Ascending aorta (tissue), 2 donors: ENCODE results near the gene ENTPD8. TPM values are rescaled to one million over a fixed set of nuclear protein-coding genes. Genes with fewer than 3 reads are reported as not detected.

Experiments
- DNase-seq, 2 donors: peaks; one replicate each; pipeline ENCODE4 v3.0.0-alpha.2; 2019; ENCODE audit warnings: low spot score in 2 of 2
- H3K27ac ChIP-seq, 2 donors: fragments of 200-600 bp; sonication (generic); one replicate each; pipeline ENCODE4 v1.5.1; 2016 to 2017; ENCODE audit warnings: mild to moderate bottlenecking in 1 of 2
- H3K27me3 ChIP-seq: fragments of 200-600 bp; sonication (generic); one replicate; pipeline ENCODE4 v1.5.1; 2017
- H3K36me3 ChIP-seq, 2 donors: fragments of 200-600 bp; sonication (generic); one replicate each; pipeline ENCODE4 v1.5.1; 2016
- H3K4me1 ChIP-seq, 2 donors: fragments of 200-600 bp; sonication (generic); one replicate each; pipeline ENCODE4 v1.5.1; 2016 to 2017; ENCODE audit warnings: mild to moderate bottlenecking in 1 of 2
- H3K4me3 ChIP-seq, 2 donors: fragments of 200-600 bp; sonication (generic); one replicate each; pipeline ENCODE4 v1.5.1; 2016 to 2017; ENCODE audit warnings: mild to moderate bottlenecking in 1 of 2
- H3K9me3 ChIP-seq, 2 donors: fragments of 200-600 bp; sonication (generic); one replicate each; pipeline ENCODE4 v1.5.1; 2016
- CTCF ChIP-seq, 3 experiments: fragments of 200-600 bp in 2 of 3; fragments of 450-650 bp in 1 of 3; sonication (generic) in 2 of 3; IDR thresholded peaks; one replicate each; pipeline ENCODE4 v1.5.1; 2016 to 2019; ENCODE audit warnings: antibody characterized with exemption in 3 of 3, mild to moderate bottlenecking in 1 of 3, moderate library complexity in 1 of 3
- intact Hi-C: fragments of 100-400 bp; cut with DNase I; formaldehyde crosslinking; loops from one replicate; pipeline ENCODE4 v1.15.1; 2023
- total RNA-seq: library from RNA; depleted of rRNA; stranded (reverse); fragments of >200 nt; gene quantifications from one replicate; pipeline ENCODE4 v1.1.0, GENCODE V29; 2016

The ENTPD8 gene
- total RNA-seq, 1 donor from 2014 or later, result not detected

GRCh38 chr9:137477778-137478612 is 36.8 kb upstream of the ENTPD8 start:
- H3K27ac ChIP-seq, result no peak overlapping the region
- peaks cover 0 to 10% of the 10 kb centered on the region in 2 donors for H3K36me3 ChIP-seq
- H3K4me3 ChIP-seq, result no peak overlapping the region
- intact Hi-C loops, result no loop called here
- TF ChIP-seq CTCF (IDR thresholded peaks at IDR 0.05), result no peak
- no peaks in the 10 kb centered on the region for H3K4me1 ChIP-seq
- peaks cover 7 to 9% of the 10 kb centered on the region in 2 donors for H3K9me3 ChIP-seq
- no peak for DNase-seq
- no peaks in the 10 kb centered on the region for H3K27me3 ChIP-seq

- Histone ChIP-seq H3K4me1 (no peaks in the 10 kb centered on the region), H3K27me3 (no peaks in the 10 kb centered on the region), H3K9me3 (peaks cover 7 to 9% of the 10 kb centered on the region in 2 donors), H3K4me3 (no peak overlapping the region), H3K36me3 (peaks cover 0 to 10% of the 10 kb centered on the region in 2 donors), H3K27ac (no peak overlapping the region)
- DNase-seq, result no peak
- intact Hi-C loops, result no loop called here
- TF ChIP-seq CTCF (IDR thresholded peaks at IDR 0.05), result no peak
Measured at GRCh38 chr9:137476856-137477255, 35.7 kb upstream of the ENTPD8 start.

- Histone ChIP-seq H3K27ac (no peak overlapping the region), H3K9me3 (peaks cover 7 to 9% of the 10 kb centered on the region in 2 donors), H3K27me3 (no peaks in the 10 kb centered on the region), H3K36me3 (peaks cover 0 to 10% of the 10 kb centered on the region in 2 donors), H3K4me1 (no peaks in the 10 kb centered on the region), H3K4me3 (no peak overlapping the region)
- no peak for DNase-seq
- no peak for TF ChIP-seq CTCF (IDR thresholded peaks at IDR 0.05)
- intact Hi-C loops, result no loop called here
Measured at GRCh38 chr9:137475666-137476065, 34.5 kb upstream of the ENTPD8 start.

GRCh38 chr9:137474271-137474670 is 33.1 kb upstream of the ENTPD8 start:
- Histone ChIP-seq H3K36me3 (peaks cover 0 to 10% of the 10 kb centered on the region in 2 donors), H3K4me1 (no peaks in the 10 kb centered on the region), H3K4me3 (no peak overlapping the region), H3K27me3 (no peaks in the 10 kb centered on the region), H3K27ac (no peak overlapping the region), H3K9me3 (peaks cover 7 to 9% of the 10 kb centered on the region in 2 donors)
- intact Hi-C loops, result no loop called here
- no peak for TF ChIP-seq CTCF (IDR thresholded peaks at IDR 0.05)
- no peak for DNase-seq

- Histone ChIP-seq H3K4me3 (no peak overlapping the region), H3K9me3 (peaks cover 7 to 8% of the 10 kb centered on the region in 2 donors), H3K27me3 (no peaks in the 10 kb centered on the region), H3K27ac (no peak overlapping the region), H3K36me3 (peaks cover 0 to 6% of the 10 kb centered on the region in 2 donors), H3K4me1 (no peaks in the 10 kb centered on the region)
- no peak for TF ChIP-seq CTCF (IDR thresholded peaks at IDR 0.05)
- intact Hi-C loops, result no loop called here
- DNase-seq, result no peak
Measured at GRCh38 chr9:137470785-137471184, 29.6 kb upstream of the ENTPD8 start.
